NCI-H748 treated with DMSO at 0.1 percent for 48 hours (cell line): ENCODE measurements around the gene C1orf74.

Source experiments
- DNase-seq: peaks from one replicate; lab custom pipeline; 2025; lab: John Stamatoyannopoulos, UW

The C1orf74 gene

GRCh38 chr1:209784265-209785169 lies at the start of gene C1orf74:
TSS of gene C1orf74 (minus strand) at chr1:209784559. CDS start at chr1:209783634, 925 bp downstream.
- DNase-seq = peak; percentile 92

- DNase-seq = no peak
These were observed 47.3 kb upstream of the C1orf74 start for GRCh38 chr1:209831615-209832014.

GRCh38 chr1:209830722-209831121 lies 46.4 kb upstream of the C1orf74 start:
- DNase-seq = no peak

- DNase-seq = no peak
These were observed 45.4 kb upstream of the C1orf74 start for GRCh38 chr1:209829716-209830115.

GRCh38 chr1:209827384-209828262 lies 43.3 kb upstream of the C1orf74 start, which contains the start of gene UTP25:
TSS of gene UTP25 (plus strand) at chr1:209827972. CDS start at chr1:209828064, 92 bp downstream.
- DNase-seq = peak; percentile 73

- DNase-seq = no peak
These were observed 41.5 kb upstream of the C1orf74 start for GRCh38 chr1:209825591-209826434.

GRCh38 chr1:209823143-209824041 lies 39.0 kb upstream of the C1orf74 start:
- DNase-seq = peak; percentile 19

GRCh38 chr1:209822706-209823105 lies 38.3 kb upstream of the C1orf74 start:
- no peak for DNase-seq

GRCh38 chr1:209820986-209821385 lies 36.6 kb upstream of the C1orf74 start:
- DNase-seq = no peak

GRCh38 chr1:209819058-209819457 lies 34.7 kb upstream of the C1orf74 start:
- no peak for DNase-seq

GRCh38 chr1:209817691-209818090 lies 33.3 kb upstream of the C1orf74 start:
- DNase-seq = no peak

- no peak for DNase-seq
These were observed 32.6 kb upstream of the C1orf74 start for GRCh38 chr1:209816923-209817322.

- no peak for DNase-seq
These were observed 31.6 kb upstream of the C1orf74 start for GRCh38 chr1:209815931-209816341.

GRCh38 chr1:209815490-209815889 lies 31.1 kb upstream of the C1orf74 start:
- no peak for DNase-seq

GRCh38 chr1:209813902-209814301 lies 29.5 kb upstream of the C1orf74 start:
- DNase-seq = no peak

GRCh38 chr1:209810783-209811182 lies 26.4 kb upstream of the C1orf74 start:
- DNase-seq = no peak

- no peak for DNase-seq
These were observed 25.3 kb upstream of the C1orf74 start for GRCh38 chr1:209809611-209810010.

GRCh38 chr1:209808059-209808581 lies 23.8 kb upstream of the C1orf74 start:
- no peak for DNase-seq

GRCh38 chr1:209807509-209807908 lies 23.1 kb upstream of the C1orf74 start:
- no peak for DNase-seq
